Panc1 (cell line): ENCODE measurements around the gene PC.

Experiments
- POLR2AphosphoS5 ChIP-seq: IDR thresholded peaks from 2 replicates; pipeline ENCODE4 v1.6.1; 2012; ENCODE audit warnings: mild to moderate bottlenecking, low read depth, low read length, moderate library complexity
- SIN3A ChIP-seq: IDR thresholded peaks from 2 replicates; pipeline ENCODE4 v1.6.1; 2012; ENCODE audit warnings: low read depth, mild to moderate bottlenecking, low read length, moderate library complexity, borderline replicate concordance; ENCODE audit not compliant: insufficient read depth
- TCF7L2 ChIP-seq: IDR thresholded peaks from 2 replicates; pipeline ENCODE4 v1.6.1; 2011; ENCODE audit warnings: mild to moderate bottlenecking, low read depth, low read length, inconsistent platforms
- TF ChIP-seq, protein P1 (sequence below): fragments of 450-650 bp; IDR thresholded peaks from 2 replicates; pipeline ENCODE4 v1.5.1; 2017; ENCODE audit warnings: mild to moderate bottlenecking

DNA sequence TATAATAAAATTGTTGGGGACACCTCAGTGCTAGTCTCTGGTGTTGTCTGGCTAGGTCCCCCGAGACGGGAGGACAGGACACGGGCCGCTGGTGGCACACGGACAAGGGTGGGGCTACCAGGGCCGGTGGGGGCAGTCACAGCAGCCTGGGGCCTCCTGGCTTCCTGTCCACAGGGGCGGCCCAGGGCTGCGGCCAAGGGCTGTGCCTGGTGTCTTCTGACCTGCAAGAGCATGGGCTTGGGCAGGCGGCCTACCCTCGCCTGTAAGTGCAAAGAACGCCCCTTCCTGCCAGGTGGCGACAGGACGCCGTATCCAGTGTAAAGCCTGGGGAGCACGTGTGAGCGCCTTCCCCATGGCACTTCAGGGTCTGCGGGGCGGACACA, 97.7 kb downstream of the PC start:
- TF ChIP-seq, protein P1, sequence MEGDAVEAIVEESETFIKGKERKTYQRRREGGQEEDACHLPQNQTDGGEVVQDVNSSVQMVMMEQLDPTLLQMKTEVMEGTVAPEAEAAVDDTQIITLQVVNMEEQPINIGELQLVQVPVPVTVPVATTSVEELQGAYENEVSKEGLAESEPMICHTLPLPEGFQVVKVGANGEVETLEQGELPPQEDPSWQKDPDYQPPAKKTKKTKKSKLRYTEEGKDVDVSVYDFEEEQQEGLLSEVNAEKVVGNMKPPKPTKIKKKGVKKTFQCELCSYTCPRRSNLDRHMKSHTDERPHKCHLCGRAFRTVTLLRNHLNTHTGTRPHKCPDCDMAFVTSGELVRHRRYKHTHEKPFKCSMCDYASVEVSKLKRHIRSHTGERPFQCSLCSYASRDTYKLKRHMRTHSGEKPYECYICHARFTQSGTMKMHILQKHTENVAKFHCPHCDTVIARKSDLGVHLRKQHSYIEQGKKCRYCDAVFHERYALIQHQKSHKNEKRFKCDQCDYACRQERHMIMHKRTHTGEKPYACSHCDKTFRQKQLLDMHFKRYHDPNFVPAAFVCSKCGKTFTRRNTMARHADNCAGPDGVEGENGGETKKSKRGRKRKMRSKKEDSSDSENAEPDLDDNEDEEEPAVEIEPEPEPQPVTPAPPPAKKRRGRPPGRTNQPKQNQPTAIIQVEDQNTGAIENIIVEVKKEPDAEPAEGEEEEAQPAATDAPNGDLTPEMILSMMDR = no peak
- TF ChIP-seq SIN3A (no peak), POLR2AphosphoS5 (no peak), TCF7L2 (no peak)
